Endothelial cell of umbilical vein (primary cell): ENCODE results near the gene COPS9. TPM values are rescaled to one million over a fixed set of nuclear protein-coding genes. Genes with fewer than 3 reads are reported as not detected.

ENCODE experiments used
- BruUV-seq: library from RNA; stranded (reverse); fragments of 400-500 nt; replicated peaks from 2 replicates; lab custom pipeline; 2021; lab: Mats Ljungman, UMichigan
- CTCF ChIA-PET: fragments of 300-600, 350-600 bp; sonication (Branson Sonifier 250); formaldehyde crosslinking; loops from one replicate; lab custom pipeline; 2021; ENCODE audit warnings: antibody characterized with exemption, inconsistent platforms; lab: Charles Lee
- POLR2A ChIA-PET: fragments of 300-600, 350-600 bp; sonication (Branson Sonifier 250); formaldehyde crosslinking; loops from one replicate; lab custom pipeline; 2021; ENCODE audit warnings: antibody characterized with exemption, inconsistent platforms; lab: Charles Lee
- DNase-seq: peaks from one replicate; pipeline ENCODE4 v3.0.0-alpha.2; 2011; ENCODE audit warnings: low read depth, low spot score
- FAIRE-seq: peaks from 2 replicates; lab custom pipeline; 2011; peaks lifted over from hg19 to GRCh38; lab: Jason Lieb, UNC
- H2AFZ ChIP-seq: 2 replicates; pipeline ENCODE4 v1.6.0; 2012; ENCODE audit warnings: low read depth, low read length, control low read depth, inconsistent platforms
- H3K27ac ChIP-seq: 2 replicates; pipeline ENCODE4 v1.5.1; 2011; ENCODE audit warnings: low read depth, mild to moderate bottlenecking, control low read depth, low read length, moderate library complexity; ENCODE audit not compliant: insufficient read depth
- H3K27me3 ChIP-seq, 2 experiments: 2 replicates each; pipeline versions ENCODE4 v1.6.0 to v1.6.1; 2011; ENCODE audit warnings: low read length in 2 of 2, mixed read lengths in 1 of 2; ENCODE audit not compliant: control insufficient read depth in 2 of 2, insufficient read depth in 2 of 2
- H3K36me3 ChIP-seq, 2 experiments: 2 replicates in 1 of 2; 3 replicates in 1 of 2; pipeline ENCODE4 v1.5.1; 2011; ENCODE audit warnings: low read length in 2 of 2, mild to moderate bottlenecking in 1 of 2, moderate library complexity in 1 of 2; ENCODE audit not compliant: control insufficient read depth in 2 of 2, insufficient read depth in 2 of 2; ENCODE audit errors: extremely low read depth in 1 of 2
- H3K4me1 ChIP-seq: 3 replicates; pipeline ENCODE4 v1.5.1; 2011; ENCODE audit warnings: mild to moderate bottlenecking, low read length; ENCODE audit not compliant: control insufficient read depth, insufficient read depth; ENCODE audit errors: extremely low read depth
- H3K4me2 ChIP-seq: 2 replicates; pipeline ENCODE4 v1.6.1; 2011; ENCODE audit warnings: low read length, control low read depth, mixed read lengths; ENCODE audit not compliant: insufficient read depth
- H3K4me3 ChIP-seq, 3 experiments: fragments of 200-600 bp in 1 of 3; sonication (generic), shearing (Covaris generic) in 1 of 3; replicated peaks in 1 of 3; 2 replicates each; pipeline ENCODE4 v1.5.1; 2011 to 2016; ENCODE audit warnings: control low read depth in 3 of 3, low read length in 3 of 3, mild to moderate bottlenecking in 2 of 3, inconsistent platforms in 1 of 3, low read depth in 1 of 3, moderate library complexity in 1 of 3; ENCODE audit not compliant: insufficient read depth in 1 of 3
- H3K79me2 ChIP-seq: 2 replicates; pipeline ENCODE4 v1.6.0; 2012; ENCODE audit warnings: low read length, inconsistent platforms; ENCODE audit not compliant: control insufficient read depth, insufficient read depth
- H3K9ac ChIP-seq: replicated peaks from 2 replicates; pipeline ENCODE3; 2011; ENCODE audit warnings: low read length, control low read depth; ENCODE audit not compliant: insufficient read depth; ENCODE audit errors: extremely low read depth
- H3K9me1 ChIP-seq: replicated peaks from 3 replicates; pipeline ENCODE4 v1.6.0; 2011; ENCODE audit warnings: mild to moderate bottlenecking, low read length; ENCODE audit not compliant: control insufficient read depth, insufficient read depth; ENCODE audit errors: extremely low read depth
- H3K9me3 ChIP-seq: replicated peaks from 2 replicates; pipeline ENCODE4 v1.5.1; 2012; ENCODE audit warnings: low read length, inconsistent platforms; ENCODE audit not compliant: control insufficient read depth, insufficient read depth
- H4K20me1 ChIP-seq: replicated peaks from 2 replicates; pipeline ENCODE3; 2011; ENCODE audit warnings: mild to moderate bottlenecking, low read length; ENCODE audit not compliant: control insufficient read depth, insufficient read depth; ENCODE audit errors: extremely low read depth
- EZH2 ChIP-seq: IDR thresholded peaks from 2 replicates; pipeline ENCODE4 v1.6.1; 2012; ENCODE audit warnings: borderline replicate concordance, low read depth, mild to moderate bottlenecking, moderate library complexity, low read length, inconsistent platforms; ENCODE audit not compliant: severe bottlenecking
- FOS ChIP-seq: IDR thresholded peaks from 2 replicates; pipeline ENCODE4 v1.6.1; 2011; ENCODE audit warnings: mild to moderate bottlenecking, low read length, moderate library complexity, borderline replicate concordance; ENCODE audit not compliant: insufficient read depth
- GATA2 ChIP-seq: IDR thresholded peaks from 2 replicates; pipeline ENCODE4 v1.7.0; 2011; ENCODE audit warnings: low read depth, mild to moderate bottlenecking, moderate library complexity, mixed read lengths, low read length; ENCODE audit not compliant: insufficient read length, insufficient read depth
- JUN ChIP-seq: IDR thresholded peaks from 2 replicates; pipeline ENCODE4 v1.6.1; 2011; ENCODE audit warnings: borderline replicate concordance, low read depth; ENCODE audit not compliant: insufficient read length, insufficient read depth
- MYC ChIP-seq: IDR thresholded peaks from one replicate; pipeline ENCODE4 v1.6.1; 2011; ENCODE audit warnings: mild to moderate bottlenecking, low read depth, low read length
- POLR2A ChIP-seq: IDR thresholded peaks from 2 replicates; pipeline ENCODE4 v1.6.1; 2012; ENCODE audit warnings: low read depth, mild to moderate bottlenecking, control low read depth, low read length
- POLR2AphosphoS5 ChIP-seq: IDR thresholded peaks from 2 replicates; pipeline ENCODE4 v1.6.1; 2012; ENCODE audit warnings: low read depth, mild to moderate bottlenecking, control low read depth, low read length, moderate library complexity; ENCODE audit not compliant: insufficient read depth
- dilution Hi-C: fragments of 300-500 bp; cut with MboI; formaldehyde crosslinking; loops from one replicate; pipeline ENCODE4 v1.15.0; 2019; ENCODE audit warnings: low sequenced_read_pairs; ENCODE audit not compliant: extremely low pct_ligation_motif_present
- intact Hi-C: fragments of 100-400 bp; cut with micrococcal nuclease; formaldehyde crosslinking; loops from one replicate; pipeline ENCODE4 v1.10.0; 2022
- polyA plus RNA-seq, 4 experiments: library from polyadenylated mRNA; depleted of rRNA in 3 of 4; stranded (reverse) in 3 of 4; unstranded in 1 of 4; fragments of >200 nt; gene quantifications; 2 replicates each; pipeline versions ENCODE4 v1.2.1 to v1.2.3, GENCODE V29; 2011 to 2012; ENCODE audit warnings: missing spikeins in 1 of 4
- total RNA-seq: library from RNA; stranded (reverse); gene quantifications from 2 replicates; pipeline ENCODE4 v1.2.3, GENCODE V29; 2021
- TF ChIP-seq, protein P1 (sequence below): IDR thresholded peaks from 2 replicates; pipeline ENCODE4 v1.6.1; 2011; ENCODE audit not compliant: insufficient read depth, insufficient read length
- TF ChIP-seq, protein P2 (sequence below), 2 donors: IDR thresholded peaks; 1 replicate in 1 of 2; 2 replicates in 1 of 2; pipeline ENCODE4 v1.5.1; 2011; ENCODE audit warnings: low read length in 2 of 2, mild to moderate bottlenecking in 2 of 2, moderate library complexity in 2 of 2, control low read depth in 1 of 2, inconsistent platforms in 1 of 2, low read depth in 1 of 2; ENCODE audit not compliant: insufficient read depth in 1 of 2; ENCODE audit errors: extremely low read depth in 1 of 2

COPS9 gene
- total and polyA plus RNA-seq, 2 donors (not counting 3 experiments of a cell fraction or from before 2014, with no cell fraction given): 196 to 361 TPM

DNA sequence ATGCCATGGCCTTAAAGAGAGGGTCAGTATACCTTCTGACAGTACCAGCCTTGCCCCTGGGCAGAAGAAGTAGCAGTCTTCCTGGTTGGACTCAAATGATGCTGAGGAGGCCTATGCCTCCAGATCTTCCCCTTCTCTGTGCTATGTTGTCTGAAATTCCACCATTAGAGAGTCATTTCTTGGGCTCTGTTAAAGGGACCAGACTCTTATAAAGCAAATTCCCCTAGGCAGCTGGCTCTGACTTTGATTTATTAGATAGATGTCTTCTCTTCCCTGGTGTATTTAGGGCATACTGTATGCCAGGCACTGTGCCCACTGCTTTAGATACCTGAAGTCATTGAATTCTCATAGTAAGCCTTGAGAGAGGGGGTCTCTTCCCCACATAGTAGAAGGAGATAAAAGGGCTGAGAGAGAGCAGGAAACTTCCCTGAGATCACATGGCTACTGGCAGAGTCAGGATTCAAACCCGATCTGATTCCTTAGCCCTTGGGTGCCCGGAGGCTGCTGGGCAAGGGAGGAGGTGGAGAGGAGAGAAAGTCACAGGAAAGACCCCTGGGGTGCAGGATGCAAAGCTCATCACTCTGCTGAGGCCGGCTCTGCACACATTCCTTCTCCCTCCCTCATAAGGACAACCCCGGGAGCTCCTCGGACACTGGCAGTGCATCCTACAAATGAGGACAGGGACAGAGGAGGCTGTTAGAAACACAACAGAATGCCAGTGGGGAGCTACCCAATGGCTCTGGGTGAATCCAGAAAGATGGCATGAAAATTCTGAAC lies 23.0 kb downstream of the COPS9 start:
- no peak for DNase-seq
- ChIA-PET CTCF (interaction anchor here (1.2 kb wide), 1 partner anchor 52 kb away, joined by 5 read pairs; no protein-coding TSS in a partner anchor), POLR2A (no interaction called here)
- no peaks in the 10 kb centered on the region for H3K79me2 ChIP-seq
- no peaks in the 10 kb centered on the region for H3K36me3 ChIP-seq
- dilution Hi-C loops (no loop called here), intact Hi-C loops (no loop called here)
- H3K9ac ChIP-seq: no peak overlapping the region
- H2AFZ ChIP-seq: no peak overlapping the region
- FAIRE-seq: no peak
- H3K4me1 ChIP-seq: no peaks in the 10 kb centered on the region
- no peaks in the 10 kb centered on the region for H3K27me3 ChIP-seq
- no peaks in the 10 kb centered on the region for H3K9me1 ChIP-seq
- H3K9me3 ChIP-seq: no peaks in the 10 kb centered on the region
- H3K4me2 ChIP-seq: no peak overlapping the region
- no TSS peak for BruUV-seq
- no peak overlapping the region for H3K4me3 ChIP-seq
- no peak overlapping the region for H3K27ac ChIP-seq
- H4K20me1 ChIP-seq: no peaks in the 10 kb centered on the region
- TF ChIP-seq, protein P1, sequence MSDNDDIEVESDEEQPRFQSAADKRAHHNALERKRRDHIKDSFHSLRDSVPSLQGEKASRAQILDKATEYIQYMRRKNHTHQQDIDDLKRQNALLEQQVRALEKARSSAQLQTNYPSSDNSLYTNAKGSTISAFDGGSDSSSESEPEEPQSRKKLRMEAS: no peak
- no peak for TF ChIP-seq POLR2AphosphoS5
- no peak for TF ChIP-seq GATA2
- TF ChIP-seq POLR2A: no peak
- TF ChIP-seq FOS: no peak

DNA sequence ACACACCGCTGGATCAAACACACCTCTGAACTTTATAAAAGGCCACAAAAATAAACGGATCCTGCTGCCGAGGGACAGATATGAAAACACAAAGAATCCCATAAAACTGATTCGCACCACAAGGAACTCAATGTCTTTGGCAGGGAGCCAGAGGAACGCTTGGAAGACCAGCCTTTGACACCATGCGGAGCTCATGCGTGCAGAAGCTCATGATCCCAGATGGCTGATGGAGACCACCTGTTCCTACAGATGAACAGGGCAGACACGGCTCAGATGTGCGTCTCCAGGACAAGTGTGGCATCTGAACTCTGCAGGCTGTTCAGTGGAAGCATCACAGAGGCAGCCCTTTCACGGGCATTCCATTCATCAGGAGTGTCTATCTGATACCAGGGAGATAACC lies 24.9 kb downstream of the COPS9 start:
- Histone ChIP-seq H3K4me1 (no peaks in the 10 kb centered on the region), H3K27me3 (no peaks in the 10 kb centered on the region), H4K20me1 (no peaks in the 10 kb centered on the region), H3K4me3 (no peak overlapping the region), H3K36me3 (no peaks in the 10 kb centered on the region), H3K9me1 (no peaks in the 10 kb centered on the region), H2AFZ (no peak overlapping the region), H3K4me2 (no peak overlapping the region), H3K9ac (no peak overlapping the region), H3K9me3 (no peaks in the 10 kb centered on the region), H3K79me2 (no peaks in the 10 kb centered on the region), H3K27ac (no peak overlapping the region)
- dilution Hi-C loops (no loop called here), intact Hi-C loops (no loop called here)
- no peak for TF ChIP-seq POLR2A
- TF ChIP-seq, protein P2, sequence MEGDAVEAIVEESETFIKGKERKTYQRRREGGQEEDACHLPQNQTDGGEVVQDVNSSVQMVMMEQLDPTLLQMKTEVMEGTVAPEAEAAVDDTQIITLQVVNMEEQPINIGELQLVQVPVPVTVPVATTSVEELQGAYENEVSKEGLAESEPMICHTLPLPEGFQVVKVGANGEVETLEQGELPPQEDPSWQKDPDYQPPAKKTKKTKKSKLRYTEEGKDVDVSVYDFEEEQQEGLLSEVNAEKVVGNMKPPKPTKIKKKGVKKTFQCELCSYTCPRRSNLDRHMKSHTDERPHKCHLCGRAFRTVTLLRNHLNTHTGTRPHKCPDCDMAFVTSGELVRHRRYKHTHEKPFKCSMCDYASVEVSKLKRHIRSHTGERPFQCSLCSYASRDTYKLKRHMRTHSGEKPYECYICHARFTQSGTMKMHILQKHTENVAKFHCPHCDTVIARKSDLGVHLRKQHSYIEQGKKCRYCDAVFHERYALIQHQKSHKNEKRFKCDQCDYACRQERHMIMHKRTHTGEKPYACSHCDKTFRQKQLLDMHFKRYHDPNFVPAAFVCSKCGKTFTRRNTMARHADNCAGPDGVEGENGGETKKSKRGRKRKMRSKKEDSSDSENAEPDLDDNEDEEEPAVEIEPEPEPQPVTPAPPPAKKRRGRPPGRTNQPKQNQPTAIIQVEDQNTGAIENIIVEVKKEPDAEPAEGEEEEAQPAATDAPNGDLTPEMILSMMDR (IDR thresholded peaks at IDR 0.05; ENCODE audit: extremely low read depth in 1 of 2, insufficient read depth in 1 of 2, low read depth in 1 of 2, low read length in 2 of 2): no peak
- TF ChIP-seq JUN: no peak
- no peak for TF ChIP-seq GATA2
- no peak for TF ChIP-seq POLR2AphosphoS5
- no peak for TF ChIP-seq EZH2
- TF ChIP-seq FOS: no peak
- TF ChIP-seq MYC: no peak
- TF ChIP-seq, protein P1: no peak
- FAIRE-seq (no peak), DNase-seq (no peak)
- ChIA-PET POLR2A (no interaction called here), CTCF (no interaction called here)
- BruUV-seq: no TSS peak
